HG02884 (cell line): ENCODE measurements around the gene GLI3.

Source experiments
- ATAC-seq: cut with Tn5 transposase; IDR thresholded peaks from one replicate; pipeline ENCODE4 v1.9.1; 2021; ENCODE audit warnings: mild to moderate bottlenecking, moderate library complexity; ENCODE audit not compliant: unreplicated experiment

The GLI3 gene

GRCh38 chr7:42053834-42054233 lies 183.2 kb downstream of the GLI3 start:
- ATAC-seq = no peak

- ATAC-seq = no peak
Measured at GRCh38 chr7:42049761-42050160, 187.2 kb downstream of the GLI3 start.

DNA sequence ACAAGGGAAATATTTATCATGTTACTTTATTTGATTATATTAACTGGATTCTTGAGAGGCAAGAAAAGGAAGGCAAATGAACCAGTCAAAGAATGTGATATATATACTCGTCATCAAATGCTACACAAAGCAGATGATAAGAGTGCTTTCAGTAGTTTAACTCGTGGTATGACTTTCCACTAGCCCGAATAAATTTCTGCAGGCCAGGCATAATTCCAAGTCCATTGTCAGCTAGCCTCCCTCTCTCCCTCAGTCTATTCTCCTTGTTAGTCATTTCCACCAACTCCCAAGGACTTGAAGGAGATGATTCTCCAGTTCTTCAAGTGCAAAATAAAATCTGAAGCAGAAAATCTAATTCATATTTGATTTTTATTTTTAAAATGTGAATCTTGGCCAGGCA lies 190.5 kb downstream of the GLI3 start:
- no peak for ATAC-seq

GRCh38 chr7:42045961-42046360 lies 191.0 kb downstream of the GLI3 start:
- no peak for ATAC-seq

GRCh38 chr7:42039921-42040320 lies 197.1 kb downstream of the GLI3 start:
- no peak for ATAC-seq

DNA sequence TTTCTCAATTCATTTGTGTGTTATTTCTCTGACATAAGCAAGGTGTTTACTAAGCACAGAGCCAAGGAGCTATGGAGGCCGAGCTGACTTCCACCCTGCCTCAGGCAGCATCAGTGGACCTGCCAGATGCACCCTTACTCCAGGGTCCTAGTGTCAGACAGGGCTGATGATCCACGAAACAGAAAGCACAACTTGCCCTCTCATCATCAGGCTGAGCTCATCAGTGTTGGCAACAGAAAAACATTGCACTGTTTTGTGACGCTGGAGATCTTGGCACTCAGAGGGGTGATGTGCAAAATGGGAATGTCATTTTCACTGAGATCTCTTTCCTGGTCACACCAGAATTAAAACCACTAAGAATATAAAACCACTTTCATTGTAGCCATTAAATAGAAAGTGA lies 201.8 kb downstream of the GLI3 start:
- no peak for ATAC-seq

DNA sequence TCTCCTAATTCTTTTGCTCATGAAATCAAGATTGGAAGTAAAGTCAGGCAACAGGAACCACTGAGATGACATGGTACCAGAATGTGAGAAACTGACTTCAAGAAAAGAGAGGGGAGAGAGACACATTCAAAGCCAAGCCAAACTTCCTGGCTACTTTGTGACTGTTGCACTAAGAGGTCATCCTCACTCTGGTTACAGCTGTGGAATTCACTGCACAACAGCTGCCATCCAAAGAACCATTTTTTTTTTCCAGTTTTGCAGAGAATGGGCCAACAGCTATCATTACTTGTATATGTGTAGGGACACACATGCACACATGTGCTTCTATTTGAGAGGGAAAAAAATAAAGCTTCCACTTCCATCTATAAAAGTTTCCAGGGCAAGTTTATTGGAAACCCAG lies 203.5 kb downstream of the GLI3 start:
- no peak for ATAC-seq

DNA sequence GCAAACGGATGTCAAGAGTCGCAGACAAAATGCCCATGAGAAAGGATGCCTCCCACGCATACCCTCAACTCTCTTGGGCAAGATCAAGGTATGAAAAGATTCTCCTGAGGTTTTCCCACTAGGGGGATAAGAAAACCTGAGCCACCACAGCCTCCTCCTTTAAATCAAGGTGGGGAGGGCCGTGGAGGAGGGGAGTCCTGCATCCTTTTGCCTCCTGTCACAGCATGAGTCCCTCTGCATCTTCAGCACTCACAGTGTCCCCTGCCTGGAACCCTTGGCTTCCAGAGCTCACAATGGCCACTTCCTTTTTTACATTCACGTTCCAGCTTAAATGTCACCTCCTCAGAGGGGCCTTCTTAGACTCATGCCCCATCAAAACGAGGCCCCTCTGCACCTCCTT lies 207.6 kb downstream of the GLI3 start:
- no peak for ATAC-seq

GRCh38 chr7:42027521-42027920 lies 209.5 kb downstream of the GLI3 start:
- no peak for ATAC-seq

GRCh38 chr7:42026622-42027197 lies 210.3 kb downstream of the GLI3 start:
- ATAC-seq = no peak

DNA sequence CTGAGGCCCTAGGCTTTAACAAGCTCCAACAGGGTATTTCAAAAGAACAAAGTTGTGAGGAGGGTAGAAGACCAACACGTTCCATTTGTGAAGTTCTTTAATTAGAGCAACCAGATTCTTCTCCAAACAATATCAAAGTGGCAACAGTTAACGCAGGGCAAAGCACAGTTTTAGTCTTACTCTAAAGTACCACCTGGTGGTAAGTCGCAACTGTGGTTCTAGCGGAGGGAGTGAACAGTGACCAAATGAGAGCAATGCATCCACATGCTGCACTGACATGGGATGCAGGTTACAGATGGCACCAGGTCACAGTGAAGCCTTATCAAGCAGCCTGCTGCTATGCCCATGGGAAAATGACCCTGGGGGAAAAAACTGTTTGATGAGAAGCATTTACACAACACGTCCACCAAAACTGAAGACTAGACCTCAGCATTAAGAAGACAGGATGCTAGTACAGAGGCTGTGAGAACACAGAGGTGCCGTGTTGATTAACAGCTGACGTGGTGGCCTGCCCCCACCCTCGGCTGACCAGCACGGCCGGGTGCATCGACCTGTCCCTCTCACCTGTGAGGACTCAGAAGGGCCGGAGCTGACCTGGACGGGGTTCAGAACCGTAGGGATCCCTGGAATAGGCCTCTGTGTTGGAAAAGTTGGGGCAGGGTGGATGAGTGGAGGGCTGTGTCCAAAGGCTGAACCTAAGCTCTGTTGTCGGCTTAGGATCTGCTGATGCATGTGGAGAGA lies 211.2 kb downstream of the GLI3 start:
- no peak for ATAC-seq

DNA sequence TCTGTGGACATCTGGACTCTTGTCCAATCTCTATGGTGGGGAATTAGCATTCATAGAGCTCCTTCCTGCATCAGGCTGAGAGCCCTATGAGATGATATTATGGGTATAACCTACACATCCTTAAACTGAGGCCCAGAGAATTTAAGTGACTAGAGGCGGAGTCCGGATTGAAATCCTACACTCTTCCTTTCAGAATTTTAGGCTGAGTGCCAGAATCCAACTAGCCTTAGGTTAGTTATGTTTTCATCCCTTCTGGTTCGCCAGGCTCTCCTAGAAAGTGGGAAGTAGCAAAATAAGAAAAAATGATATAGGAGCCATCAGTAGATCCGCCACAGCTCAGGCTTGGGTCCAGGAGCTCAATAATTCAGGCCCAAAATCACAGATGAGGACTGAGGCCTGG lies 212.5 kb downstream of the GLI3 start:
- ATAC-seq = no peak

DNA sequence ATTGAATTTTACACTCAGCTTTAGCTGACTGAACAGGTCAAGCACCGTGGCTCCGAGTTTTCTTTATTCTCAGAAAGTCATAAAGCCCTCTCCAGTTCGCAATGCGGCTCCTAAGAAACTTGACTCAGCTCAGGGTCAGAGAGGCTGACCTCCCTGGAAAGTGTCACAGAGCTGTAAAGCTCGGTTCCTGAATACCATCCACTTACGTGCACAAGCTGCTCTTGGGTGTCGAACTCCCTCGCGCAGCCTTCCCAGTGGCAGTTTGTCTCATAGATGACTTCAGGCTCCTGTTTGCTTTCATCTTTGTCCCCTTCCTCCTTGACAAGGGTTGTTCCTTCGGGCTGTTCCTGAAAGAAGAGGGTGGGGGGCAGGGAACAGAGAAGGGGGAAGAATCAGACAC lies 213.7 kb downstream of the GLI3 start:
- ATAC-seq = no peak

GRCh38 chr7:42022791-42023190 lies 214.2 kb downstream of the GLI3 start:
- no peak for ATAC-seq

- ATAC-seq = no peak
Measured at GRCh38 chr7:42022056-42022455, 215.0 kb downstream of the GLI3 start.

GRCh38 chr7:42021631-42022030 lies 215.4 kb downstream of the GLI3 start:
- no peak for ATAC-seq

- no peak for ATAC-seq
Measured at GRCh38 chr7:42020061-42020460, 216.9 kb downstream of the GLI3 start.

GRCh38 chr7:42017349-42017986 lies 219.5 kb downstream of the GLI3 start:
- ATAC-seq = no peak

DNA sequence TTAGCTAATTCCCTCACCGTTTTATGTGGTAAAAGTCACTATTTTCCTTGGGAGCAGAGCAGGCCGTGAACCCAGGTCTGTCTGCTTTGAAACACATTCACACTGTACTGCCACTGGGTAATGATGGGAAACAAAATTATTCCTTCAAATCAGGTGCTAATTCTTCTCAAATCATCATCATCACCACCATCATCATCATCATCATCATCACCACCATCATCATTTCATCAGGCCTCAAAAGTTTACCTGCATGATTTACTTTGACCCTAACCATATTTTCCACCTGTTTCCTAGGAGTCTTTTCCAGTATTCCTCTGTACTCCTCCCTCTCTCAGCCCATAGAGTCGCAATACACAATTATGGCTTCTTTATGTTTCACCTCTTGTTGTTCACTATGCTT lies 220.5 kb downstream of the GLI3 start:
- ATAC-seq = no peak

- ATAC-seq = peak; percentile 52
Measured at GRCh38 chr7:42014625-42015618, 222.1 kb downstream of the GLI3 start.

DNA sequence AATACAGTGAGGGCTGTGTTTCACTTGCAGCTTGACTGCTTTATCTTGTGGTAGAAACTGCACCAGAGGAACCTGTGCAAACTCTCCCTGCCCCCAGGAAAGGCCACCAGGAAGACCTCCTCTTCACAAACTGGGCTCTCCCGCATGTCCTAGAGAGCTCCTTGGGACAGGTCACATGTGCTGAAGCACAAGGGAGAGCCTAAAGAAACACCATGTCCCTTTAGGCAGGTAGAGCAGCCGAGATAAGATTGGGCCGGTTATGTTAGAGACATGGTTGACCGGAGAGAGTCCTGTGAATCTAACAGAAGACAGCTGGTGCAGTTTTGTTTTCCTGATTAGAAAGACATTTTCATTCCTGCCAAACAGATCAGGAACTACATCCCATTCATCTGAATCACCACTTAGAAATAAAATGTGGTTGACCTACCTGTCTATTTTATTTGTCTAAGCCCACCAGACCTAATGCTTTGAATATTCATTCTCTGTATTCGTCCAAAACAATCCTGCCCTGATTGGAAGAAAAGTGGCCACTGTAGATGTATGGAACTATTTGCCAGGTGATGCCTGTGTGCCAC lies 224.1 kb downstream of the GLI3 start:
- ATAC-seq = no peak
